HG03342 (cell line): ENCODE results near the gene TSFM.

Source experiments
- ATAC-seq: cut with Tn5 transposase; IDR thresholded peaks from one replicate; pipeline ENCODE4 v1.9.1; 2021; ENCODE audit warnings: mild to moderate bottlenecking, moderate library complexity; ENCODE audit not compliant: unreplicated experiment

Gene TSFM

DNA sequence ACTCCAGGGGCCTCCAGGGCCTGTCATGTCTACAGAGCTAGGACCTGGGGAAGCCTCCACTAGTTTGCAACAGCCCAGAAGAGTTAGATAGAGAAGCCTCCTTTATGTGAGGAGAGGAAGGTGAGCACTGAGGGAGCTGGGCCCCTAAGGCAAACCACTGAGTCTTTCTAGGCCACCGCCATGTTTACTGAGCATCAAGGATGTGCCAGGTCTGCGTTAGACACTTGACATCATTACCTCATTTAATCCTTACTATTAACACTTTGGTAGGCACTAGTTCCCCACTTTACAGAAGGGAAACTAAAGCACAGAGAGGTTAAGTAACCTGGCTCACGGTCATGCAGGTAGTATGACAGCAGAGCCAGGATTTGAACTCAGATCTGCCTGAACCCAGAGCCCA lies 51.1 kb downstream of the TSFM start:
- no peak for ATAC-seq

DNA sequence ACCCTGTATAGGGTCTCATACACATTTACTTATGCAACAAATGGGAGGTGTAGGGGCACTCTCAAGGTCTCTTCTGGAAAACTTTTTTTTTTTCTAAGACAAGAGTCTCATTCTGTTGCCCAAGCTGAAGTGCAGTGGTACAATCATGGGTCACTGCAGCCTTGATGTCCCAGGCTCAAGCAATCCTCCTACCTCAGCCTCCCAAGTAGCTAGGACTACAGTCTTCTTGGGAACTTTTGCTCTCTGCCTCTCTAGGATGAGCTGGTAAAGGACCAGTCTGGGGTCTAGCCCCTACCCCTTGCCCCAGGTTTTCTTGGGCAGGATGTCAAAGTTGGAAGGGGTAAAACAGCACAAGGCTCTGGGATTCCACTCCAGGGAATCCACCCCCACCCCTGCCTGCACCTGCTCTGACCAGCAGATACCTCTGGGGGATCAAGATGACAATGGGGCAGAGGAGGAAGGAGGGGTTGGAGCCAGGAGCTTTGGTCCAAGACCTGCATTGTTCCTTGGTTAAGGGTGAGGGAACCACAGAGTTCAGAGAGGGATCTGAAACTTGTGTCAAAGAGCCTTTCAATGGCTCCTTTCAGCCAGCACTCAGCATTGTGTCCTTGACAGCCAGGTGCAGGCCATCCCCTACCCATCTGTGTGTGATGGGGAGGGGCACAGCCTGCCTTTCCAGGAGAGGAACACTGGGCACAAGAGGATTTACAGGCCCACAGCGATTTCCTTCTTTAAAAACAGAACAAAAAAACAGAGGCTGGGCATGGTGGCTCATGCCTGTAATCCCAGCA lies 51.7 kb downstream of the TSFM start:
- ATAC-seq = no peak

DNA sequence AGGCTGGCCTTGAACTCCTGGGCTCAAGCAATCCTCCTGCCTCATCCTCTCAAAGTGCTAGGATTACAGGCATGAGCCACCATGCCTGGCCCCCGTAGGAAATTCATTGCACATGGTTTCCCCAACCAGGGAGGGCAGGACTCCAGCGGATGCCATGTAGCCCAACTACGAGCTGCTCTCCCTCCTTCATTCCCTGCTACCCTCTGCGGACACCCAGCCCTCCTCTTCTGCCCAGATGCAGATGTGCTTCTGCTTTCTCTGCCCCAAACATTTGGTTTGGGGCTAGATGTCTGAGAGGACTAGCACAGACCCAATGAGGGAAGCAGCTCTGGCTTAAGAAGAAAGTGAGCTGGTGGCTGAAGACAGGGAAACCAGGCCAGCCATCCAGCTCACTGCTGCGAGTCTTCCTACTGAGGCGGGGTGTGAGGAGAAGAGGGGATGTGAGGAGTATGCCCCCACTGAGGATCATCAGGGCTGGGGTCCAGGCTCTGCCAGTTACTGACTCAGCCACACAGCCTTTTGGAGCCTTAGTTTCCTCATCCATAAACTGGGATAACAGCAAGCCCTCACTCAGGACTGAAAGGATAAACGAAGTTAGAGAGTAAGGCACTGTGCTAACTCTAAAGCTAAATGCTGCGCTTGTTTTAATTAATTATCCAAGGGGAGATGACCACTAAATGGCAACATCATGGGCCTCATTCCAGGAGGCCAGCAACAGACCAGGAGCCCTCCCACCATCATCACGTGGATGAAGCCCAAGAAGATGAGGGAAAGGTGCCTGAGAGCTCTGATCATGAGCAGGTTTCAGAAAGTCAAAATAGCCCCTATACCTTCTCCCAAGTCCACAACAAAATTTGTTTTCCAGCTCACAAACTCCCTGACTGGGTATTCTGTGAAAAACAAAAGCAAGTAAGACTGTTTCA lies 53.0 kb downstream of the TSFM start:
- no peak for ATAC-seq

DNA sequence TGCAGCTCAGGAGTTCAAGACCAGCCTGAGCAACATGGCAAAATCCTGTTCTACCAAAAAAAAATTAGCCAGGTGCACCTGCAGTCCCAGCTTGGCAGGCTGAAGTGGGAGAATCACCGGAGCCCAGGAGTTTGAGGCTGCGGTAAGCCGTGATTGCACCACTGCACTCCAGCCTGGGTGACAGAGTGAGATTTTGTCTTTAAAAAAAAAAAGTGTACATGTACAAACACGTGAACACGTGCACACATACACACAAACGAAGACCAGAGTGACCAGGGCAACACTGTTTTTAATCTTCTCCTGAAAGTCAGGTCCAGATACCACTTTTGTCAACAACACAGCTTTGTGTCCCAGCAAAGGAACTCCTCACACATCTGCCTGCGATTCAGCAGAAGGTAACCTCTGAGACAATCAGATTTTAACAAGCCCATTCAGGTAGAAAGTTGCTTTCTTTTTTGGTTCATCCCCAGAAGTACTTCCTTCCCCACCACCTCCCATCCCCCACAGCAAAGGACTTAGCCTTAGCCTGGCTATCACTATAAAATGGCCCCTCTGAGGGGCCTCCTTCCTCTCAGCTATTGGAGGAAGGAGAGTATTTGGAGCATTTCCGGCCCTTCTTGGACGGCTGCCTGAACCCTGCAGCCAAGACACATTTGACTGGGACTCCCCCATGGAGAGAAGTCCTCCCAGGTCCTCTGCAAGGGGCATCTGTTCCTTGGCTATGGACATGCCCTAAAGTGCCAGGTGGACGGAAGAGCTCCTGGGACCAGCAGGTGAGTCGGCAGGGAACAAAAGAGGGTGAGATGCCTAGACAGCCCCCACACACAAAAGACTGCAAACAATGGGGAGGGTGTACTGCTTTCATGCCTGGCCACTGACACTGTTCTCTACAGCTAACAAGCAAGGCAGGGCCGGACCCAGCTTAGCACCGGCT lies 54.1 kb downstream of the TSFM start:
- ATAC-seq = peak; percentile 57

DNA sequence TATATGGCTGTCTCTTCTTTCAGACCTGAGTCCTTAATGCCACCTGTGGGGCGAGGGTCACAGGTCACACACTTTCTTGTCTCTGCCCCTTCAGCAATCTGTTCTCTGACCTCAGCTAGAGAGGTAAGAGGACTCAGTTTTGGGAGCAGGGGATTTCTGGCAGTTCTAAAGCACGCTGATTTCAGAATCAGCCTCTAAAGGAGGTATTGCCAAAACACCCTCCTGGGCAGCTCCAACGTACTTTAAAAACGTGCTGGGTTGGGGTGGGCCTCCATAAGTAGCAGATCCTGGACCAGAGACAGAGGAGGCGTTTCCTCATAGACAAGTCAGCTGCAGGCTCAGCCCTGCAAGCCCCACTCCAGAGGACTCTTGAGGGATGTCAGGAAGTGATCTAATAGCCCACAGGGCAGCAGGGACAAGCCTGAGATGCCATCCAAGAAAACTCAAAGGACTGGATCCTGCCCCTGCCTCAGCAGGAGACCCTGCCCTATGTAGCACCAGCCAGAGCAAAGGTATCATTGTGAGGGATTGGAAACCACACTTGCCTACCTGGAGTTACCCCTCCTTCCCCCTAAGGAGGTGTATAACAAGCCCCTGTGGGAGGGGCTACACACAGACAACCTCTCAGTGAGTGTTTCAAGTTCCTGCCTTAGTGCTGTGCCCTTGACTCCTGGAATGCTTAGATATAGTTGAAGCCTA lies 55.4 kb downstream of the TSFM start:
- no peak for ATAC-seq

DNA sequence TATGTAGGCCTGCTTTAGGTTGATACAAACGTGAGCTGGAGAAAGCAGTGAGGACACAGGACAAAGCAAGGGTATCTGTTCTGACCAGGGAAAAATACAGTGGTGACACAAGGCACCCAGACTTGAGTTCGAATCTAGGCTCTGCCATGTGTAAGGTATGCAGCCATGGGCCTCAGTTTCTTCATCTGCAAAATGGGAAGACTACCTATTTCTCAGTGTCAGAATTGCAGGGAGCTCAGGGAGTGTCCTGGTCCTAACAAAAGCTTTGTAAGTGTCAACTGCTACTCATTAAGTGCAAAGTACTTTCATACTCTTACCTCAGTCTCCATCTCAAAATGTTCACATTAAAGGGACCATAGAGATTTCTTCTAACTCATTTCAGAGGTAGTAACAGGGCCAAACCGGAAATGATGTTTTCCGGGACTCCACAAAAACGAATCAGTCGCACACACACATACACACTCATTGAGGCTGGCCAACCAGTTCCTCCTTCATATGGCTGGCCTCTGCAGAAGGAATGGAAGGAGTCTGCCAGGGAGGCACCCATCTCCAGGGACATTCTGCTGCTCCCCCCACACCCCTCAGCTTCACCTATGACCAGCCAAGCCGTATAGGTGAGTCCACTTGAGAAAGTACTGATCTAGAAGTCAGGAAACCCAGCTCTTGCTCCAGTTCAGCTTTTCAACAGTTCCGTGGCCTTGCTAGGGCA lies 56.2 kb downstream of the TSFM start:
- no peak for ATAC-seq

DNA sequence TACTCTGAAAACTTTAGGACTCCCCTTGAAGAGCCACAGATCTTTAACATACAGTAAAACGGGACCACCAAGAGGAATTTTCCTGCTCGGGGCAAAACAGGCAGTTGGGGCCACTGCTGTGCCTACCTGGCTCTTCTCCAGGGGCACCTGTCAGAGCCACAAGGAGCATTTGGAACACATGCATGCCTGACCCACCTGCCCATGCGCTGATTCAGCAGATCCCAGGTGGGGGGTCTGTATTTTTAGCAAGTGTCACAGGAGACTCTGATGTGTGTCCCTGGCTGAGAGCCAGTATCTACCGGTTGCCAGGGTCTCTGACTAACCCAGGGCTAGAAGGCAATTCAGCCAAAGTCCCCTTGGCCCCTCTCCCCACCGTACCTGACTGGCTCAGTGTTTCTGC lies 57.4 kb downstream of the TSFM start:
- no peak for ATAC-seq

DNA sequence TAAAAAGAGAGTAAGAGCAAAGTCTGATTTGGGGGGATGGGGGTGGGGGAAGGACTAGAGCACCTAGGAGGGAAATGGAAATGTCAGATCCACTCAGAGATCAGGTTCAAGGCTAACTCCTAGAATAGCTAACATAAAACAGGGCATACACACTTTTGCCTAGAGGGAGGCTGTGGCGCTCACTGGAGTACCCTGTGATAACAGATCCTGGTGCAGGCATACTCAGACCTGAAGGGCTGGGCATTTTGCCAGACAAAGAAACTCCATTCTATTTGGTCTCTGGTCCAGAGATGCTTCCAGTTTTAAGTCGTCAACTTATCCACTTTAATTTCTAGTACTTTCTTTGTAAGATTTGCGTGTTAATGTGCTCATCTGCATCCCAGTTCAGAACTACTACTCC lies 58.1 kb downstream of the TSFM start:
- ATAC-seq = no peak

DNA sequence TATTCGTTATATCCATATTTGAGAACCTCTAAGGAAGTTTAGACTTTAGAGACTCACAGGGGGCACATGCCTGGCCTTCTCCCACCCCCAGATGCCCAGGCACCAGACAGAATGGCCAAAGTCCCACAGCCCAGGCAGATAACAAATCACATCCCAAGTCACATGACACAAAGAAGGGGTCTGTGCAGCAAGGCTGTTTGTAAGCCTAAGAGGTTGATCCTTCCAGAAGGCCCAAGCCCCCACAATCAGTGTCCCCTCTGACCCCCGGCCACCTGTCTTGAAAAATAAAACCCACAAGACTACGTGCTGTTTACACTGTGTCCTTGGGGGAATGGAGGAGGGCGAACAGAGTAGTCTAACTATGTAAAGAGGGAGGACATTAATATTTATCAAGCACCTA lies 58.9 kb downstream of the TSFM start:
- ATAC-seq = no peak

DNA sequence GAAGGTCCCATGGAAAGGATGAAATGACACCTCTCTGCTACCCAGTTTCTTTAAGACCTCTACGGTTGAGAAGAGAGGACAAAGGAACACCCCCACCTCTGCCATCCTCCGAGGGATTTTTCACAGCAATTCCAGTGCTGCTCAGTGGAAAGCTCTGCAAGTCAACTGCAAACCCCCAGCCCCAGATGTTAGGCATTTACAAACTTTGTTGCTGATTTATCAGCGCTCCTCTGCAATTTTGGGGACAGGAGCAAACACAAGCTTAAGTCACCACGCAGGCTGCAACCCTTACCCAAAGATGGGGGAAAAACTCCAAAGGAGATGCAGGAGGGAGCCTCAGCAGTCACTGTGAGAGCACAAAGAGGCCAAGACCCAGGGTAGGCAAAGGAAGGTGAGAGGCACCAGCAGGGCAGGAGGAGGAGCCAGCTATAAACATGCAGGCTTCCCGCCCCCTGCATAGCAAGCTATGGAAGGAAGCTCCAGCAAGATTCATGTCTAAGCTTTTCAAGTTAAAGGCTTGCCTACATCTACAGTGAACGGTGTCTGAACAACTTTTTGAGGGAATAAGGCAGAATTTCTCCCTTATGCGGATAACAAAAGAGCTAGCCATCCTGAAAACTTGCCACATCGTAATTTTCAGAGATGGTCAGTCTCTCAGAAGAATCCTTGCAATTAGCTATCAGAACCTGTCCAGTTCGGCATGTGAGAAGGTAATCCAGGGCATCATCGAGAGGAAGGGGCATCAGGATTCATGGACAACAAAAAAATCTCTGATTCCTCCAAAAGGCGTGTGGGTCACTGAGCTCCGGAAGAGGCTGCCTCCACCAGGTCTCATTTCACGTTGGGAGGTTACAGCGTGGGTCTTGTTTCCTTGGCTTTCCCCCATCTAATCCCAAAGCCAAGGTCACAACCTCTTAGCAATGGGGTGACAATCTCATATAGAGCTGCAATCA lies 60.0 kb downstream of the TSFM start:
- ATAC-seq = no peak

DNA sequence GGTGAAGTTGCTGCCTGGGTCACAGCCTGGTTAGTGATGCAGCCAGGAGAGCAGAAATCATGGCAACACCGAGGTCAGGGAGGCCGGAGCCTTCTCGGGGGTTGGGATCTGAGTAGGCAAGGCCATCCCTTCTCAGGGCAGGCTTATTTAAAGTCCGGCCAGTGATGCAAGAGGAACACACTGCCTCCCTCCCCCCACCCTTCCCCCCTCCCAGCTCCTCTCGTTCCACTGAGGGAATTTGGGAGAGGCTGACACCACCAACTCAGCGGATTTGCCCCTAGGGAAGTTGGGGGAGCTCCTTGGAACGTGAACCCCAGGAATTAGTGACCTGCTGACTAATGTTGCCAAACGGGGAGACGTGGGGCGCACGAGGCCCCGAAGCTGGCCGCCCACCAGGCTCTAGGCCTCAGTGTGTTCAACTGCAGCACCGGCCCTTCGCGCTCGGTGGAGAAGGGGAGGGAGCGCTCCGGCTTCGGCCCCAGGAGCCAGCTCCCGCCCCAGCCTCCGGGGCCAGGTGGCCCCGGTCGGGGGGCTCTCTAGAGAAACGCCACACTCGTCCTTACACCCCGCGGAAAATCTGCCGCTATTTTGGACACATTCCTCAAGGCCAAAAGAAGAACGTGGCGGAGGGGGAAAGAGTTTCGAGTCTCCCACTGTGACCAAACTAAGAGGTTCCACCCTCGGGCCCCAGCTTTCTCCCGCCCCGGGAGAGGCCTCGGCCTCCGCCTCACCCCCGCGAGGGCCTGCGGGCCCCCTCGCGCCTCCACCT lies 62.3 kb downstream of the TSFM start:
- no peak for ATAC-seq

DNA sequence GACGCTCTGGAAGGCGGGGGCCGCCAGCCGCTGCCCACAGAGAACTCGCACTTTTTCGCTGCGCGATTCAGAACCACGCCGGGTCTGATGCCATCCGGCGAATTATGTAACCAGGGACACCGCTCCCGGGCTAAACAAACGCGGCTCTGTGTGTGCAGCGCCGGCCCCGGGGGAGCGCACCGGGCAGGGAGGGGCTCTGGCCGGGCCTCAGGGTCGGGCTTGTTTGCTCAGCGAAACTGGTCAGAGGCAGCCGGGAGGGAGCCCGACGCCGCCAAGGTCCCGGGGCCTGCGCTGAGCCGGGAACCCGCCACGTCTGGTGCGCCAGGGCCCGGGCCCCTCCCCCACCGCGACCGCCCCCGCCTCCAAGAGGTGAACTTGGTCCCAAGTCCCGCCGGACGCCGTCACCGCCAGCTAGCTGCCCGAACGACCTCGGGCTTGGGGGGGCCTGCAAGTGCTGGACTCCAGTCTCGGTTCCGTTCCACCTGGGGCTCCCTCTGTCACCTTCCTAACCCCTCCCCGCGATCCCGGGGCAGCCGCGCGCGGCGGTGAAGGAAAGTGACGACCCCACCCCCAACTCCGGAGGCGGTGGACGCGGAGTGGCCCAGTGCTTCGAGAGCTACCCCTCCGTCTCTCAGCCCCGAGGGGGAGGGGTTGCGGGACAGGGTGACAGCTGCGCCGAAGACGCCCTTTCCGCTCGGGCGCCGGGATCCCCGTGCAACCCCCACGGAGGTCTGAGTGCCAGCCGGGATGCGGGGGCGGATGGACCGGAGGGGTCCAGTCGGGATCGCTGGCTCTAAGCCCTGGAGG lies 63.1 kb downstream of the TSFM start:
- peak; percentile 33 for ATAC-seq

DNA sequence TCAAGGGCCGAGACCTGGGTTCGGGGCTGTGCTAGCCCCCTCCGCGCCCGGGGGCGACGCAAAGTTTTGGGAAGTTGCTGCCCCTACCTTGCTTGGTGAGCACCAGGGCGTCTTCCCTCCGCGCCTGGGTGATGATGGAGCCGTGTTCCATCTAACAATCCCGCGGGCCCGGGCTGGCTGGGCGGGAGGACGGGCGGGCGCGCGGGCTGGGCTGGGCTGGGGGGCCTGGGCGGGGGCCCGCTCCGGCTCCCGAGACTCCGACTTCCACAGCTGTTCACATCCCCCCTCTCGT lies 63.6 kb downstream of the TSFM start:
- peak; percentile 3 for ATAC-seq

DNA sequence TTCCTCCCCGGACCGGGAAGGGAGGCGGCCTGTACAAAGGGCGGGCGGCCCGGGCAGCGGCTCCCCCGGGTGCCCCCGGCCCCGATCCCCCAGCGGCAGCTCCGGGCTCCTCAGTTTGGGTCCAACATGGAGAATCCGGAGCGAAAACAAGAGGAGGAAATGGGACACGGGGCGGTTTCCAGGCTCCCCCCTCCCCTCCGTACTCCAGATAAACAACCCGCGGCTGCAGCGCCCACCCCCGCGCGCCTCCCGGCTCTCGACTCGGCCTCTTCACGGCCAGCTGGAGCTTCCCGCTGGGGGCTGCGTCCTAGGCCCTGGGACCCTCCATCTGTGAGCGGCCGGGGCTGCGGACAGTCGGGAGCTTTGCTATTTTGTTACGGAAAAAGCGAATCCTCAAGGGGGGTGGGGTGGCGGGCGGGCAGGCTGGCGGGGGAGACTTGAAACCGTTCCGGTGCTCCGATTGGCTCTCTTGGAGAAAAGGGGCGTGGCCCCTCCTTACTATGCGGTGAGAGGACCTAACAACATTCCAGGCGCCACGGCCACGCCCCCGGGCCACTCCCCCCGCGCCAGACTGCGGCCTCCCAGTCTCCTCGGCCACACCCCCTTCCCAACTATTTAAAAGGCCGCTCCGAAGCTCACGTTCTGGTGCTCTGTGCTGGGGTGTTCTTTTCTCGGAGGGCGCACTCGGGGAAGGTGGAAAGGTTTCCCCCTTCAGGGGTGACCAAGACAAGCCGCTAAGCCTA lies 64.2 kb downstream of the TSFM start, which contains the start of gene CTDSP2:
Gene CTDSP2, minus strand, starts transcription at position 153 of the 743 bp plus-strand sequence. CDS start 294 bp downstream, outside the sequence.
- peak; percentile 33 for ATAC-seq
